ENCODE data around the gene PIGR.

PIGR gene

DNA sequence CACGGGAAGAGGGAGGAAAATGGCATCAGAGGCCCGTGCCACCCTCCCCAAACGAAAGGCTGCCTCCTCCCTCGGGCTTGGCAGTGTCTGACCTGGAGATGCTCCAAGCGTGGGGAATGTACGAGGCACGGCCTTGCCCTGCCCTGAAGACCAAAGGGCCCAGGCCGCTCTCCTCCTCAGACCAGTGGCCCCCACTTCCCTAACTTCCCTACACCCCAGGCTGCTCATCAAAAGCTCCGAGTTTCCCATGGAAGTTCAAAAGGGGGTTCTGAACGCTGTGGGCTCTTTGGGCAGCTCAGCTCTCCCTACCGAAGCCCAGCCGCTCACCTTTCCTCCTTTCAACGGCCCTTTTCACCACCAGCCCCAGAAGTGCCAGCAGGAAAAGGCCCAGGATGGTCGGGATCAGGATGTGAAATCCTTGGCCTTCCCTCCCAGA, 36.4 kb downstream of the PIGR start:
- DNase-seq (ENCODE audit: low read depth in 2 of 2) = no peak

GRCh38 chr1:206909161-206909882, 36.9 kb downstream of the PIGR start:
- no peak for DNase-seq (ENCODE audit: low read depth in 2 of 2)

- no peak for DNase-seq (ENCODE audit: low read depth in 2 of 2)
Measured at GRCh38 chr1:206908038-206908437, 38.2 kb downstream of the PIGR start.

DNA sequence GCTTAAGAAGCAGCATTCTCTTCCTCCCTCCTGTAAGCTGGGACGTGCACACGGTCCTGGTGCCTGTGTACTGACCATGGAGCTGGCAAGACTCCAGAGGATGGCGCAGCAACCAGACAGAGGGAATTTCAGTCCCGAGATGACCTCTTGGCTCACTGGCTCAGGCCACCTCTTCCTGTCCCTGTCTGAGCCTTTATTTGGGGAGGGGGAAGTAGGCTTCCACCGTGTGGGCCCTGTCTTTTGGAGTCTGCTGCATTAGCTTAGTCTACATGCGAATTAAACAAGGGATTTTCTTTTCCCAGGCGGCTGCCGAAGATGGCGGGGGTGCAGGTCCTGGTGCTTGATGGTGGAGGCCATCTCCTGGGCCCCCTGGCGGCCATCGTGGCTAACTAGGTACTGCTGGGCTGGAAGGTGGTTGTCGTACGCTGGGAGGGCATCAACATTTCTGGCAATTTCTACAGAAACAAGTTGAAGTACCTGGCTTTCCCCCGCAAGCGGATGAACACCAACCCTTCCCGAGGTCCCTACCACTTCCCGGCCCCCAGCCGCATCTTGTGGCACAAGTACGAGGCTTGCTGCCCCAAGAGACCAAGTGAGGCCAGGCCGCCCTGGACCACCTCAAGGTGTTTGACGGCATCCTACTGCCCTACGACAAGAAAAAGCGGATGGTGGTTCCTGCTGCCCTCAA, 38.8 kb downstream of the PIGR start:
- DNase-seq (ENCODE audit: low read depth in 2 of 2) = no peak

DNA sequence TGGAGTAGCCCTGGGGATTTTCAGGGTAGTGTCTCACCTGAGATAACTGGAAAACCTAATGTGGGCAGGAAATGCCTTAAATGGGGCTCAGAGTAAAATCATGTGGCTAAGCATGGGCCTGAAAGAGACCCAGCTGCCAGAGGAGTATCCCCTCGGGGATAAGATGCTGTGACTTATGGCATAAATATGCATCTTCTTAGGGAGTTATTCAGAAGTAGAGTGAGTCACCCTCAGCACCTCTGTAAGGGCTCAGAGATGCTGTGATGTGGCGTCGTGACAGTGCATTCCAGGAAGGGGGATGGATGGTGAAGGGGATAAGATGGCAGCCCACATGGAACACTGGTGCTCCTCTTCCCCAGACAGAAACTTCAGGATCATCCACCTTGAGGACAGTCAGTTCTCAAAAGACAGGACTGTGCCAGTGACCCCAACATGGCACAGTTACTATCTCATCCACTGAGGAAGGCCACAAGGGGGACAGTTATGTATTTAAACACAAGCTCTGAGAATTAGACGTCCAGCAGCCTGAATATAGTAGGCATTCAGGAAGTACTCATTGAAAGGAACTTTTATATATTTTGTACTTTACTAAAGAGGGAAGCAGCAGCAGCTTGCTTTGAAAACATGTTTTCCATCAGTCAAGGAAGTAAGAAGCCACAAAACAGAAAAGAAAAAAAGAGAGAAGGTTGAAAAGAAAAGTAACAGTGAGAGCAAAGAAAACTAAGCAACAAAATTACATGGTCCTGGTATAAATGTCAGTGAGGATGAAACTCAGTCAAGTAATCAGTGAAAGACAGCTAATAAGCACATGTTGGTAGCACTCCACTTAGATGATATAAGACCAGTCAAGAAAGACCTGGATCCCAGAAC, 40.7 kb downstream of the PIGR start:
- DNase-seq (ENCODE audit: low read depth in 2 of 2) = peak; percentile 87 to 89

DNA sequence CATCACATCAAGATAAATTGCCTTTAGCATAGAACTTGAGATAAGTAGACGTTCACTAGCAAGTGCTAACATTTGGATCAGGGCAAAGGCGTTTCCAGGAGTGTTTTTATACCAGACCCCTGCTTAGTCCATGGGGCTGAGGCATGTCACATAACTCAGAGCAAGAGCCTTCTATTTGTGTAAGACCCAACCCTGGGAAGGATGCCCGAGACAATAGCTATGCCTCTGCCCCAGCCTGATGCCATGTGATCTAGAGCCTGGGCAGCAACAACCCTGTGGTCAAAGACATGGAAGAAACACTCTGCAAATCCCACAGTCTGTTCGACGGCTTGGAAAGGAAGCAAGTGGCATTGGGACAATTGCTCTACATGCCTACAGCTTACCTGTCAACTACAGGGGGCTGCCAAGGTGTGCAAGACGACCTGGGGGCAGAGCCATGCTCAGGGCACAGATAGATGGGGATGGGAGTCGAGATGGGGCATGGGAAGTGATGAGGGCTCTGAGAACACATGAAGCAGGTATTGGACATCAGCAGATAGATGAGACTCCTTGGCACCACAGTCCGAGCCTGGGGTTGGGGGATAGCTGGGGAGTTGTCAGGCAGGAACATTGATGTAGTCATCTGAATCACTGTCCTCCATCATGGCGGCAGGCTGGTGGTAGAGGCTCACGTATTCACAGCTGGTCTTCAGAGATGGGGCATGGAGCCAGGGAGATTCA, 41.7 kb downstream of the PIGR start:
- no peak for DNase-seq (ENCODE audit: low read depth in 2 of 2)

GRCh38 chr1:206903687-206904086, 42.6 kb downstream of the PIGR start:
- no peak for DNase-seq (ENCODE audit: low read depth in 2 of 2)

DNA sequence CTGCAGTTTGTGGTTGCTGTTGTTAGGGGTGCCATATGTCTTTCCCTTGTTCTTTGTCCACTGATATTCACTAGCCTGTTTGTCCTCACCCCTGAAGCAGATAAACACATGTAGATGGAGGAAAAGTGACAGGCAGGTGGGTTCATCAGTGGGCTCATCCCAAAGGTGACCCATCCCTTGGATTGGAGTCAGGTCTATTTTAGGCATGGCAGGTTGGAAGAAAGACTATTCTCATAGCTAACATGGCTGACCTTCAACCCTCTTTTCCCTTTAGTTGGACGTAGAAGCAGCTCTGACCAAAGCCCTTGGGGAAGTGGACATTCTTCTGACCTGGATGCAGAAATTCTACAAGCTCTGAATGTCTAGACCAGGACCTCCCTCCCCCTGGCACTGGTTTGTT, 43.6 kb downstream of the PIGR start:
- DNase-seq (ENCODE audit: low read depth in 2 of 2) = no peak

GRCh38 chr1:206901944-206902343, 44.3 kb downstream of the PIGR start:
- DNase-seq (ENCODE audit: low read depth in 2 of 2) = no peak

DNA sequence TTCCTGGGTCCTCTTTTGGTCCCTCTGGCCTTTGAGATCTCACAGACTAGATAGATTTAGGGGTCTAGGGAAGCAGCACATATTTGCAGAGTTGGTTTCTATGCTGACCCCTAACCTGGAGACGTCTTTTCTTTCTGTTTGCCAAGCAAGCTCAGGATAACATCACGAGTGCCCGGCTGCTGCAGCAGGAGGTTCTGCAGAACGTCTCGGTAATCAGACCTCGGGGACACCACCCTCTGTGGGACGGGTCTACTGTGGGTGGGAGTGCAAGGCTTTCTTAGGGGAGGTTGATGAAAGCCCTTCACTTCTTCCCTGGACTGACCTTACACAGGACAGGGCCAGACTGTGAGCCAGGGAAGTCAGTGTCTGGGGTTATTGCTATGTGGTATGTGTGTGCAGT, 46.1 kb downstream of the PIGR start:
- no peak for DNase-seq (ENCODE audit: low read depth in 2 of 2)

GRCh38 chr1:206899717-206900116, 46.5 kb downstream of the PIGR start:
- DNase-seq (ENCODE audit: low read depth in 2 of 2) = no peak

- DNase-seq (ENCODE audit: low read depth in 2 of 2) = no peak
Measured at GRCh38 chr1:206898915-206899431, 47.3 kb downstream of the PIGR start.

GRCh38 chr1:206898089-206898914, 48.0 kb downstream of the PIGR start:
- no peak for DNase-seq (ENCODE audit: low read depth in 2 of 2)

- DNase-seq (ENCODE audit: low read depth in 2 of 2) = no peak
Measured at GRCh38 chr1:206897175-206897574, 49.1 kb downstream of the PIGR start, which contains the start of gene IL24. Gene IL24, plus strand, starts transcription at chr1:206897443. Its CDS starts 390 bp downstream, at chr1:206897833.

- no peak for DNase-seq (ENCODE audit: low read depth in 2 of 2)
Measured at GRCh38 chr1:206896261-206896660, 50.0 kb downstream of the PIGR start.

DNA sequence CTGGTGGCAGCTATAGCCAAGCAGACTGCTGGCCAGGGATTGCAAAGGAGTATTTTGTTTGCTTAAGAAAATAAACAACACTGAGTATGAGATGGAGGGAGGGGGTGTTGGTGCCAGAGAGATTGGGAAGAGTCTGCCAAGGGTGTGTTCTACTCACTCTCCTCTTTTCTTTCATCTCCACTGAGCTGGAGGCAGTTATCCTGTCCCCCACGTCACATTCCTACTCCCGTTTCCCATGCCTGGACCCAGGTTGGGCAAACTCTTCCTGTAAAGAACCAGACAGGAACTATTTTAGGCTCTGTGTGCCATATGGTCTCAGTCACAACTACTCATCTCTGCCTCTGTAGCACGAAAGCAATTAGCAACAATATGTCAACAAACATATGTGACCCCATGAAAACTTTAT, 50.4 kb downstream of the PIGR start:
- DNase-seq (ENCODE audit: low read depth in 2 of 2) = no peak

GRCh38 chr1:206895325-206895724, 50.9 kb downstream of the PIGR start:
- no peak for DNase-seq (ENCODE audit: low read depth in 2 of 2)

GRCh38 chr1:206893380-206893779, 52.9 kb downstream of the PIGR start:
- no peak for DNase-seq (ENCODE audit: low read depth in 2 of 2)

- no peak for DNase-seq (ENCODE audit: low read depth in 2 of 2)
Measured at GRCh38 chr1:206892351-206892984, 53.8 kb downstream of the PIGR start.

DNA sequence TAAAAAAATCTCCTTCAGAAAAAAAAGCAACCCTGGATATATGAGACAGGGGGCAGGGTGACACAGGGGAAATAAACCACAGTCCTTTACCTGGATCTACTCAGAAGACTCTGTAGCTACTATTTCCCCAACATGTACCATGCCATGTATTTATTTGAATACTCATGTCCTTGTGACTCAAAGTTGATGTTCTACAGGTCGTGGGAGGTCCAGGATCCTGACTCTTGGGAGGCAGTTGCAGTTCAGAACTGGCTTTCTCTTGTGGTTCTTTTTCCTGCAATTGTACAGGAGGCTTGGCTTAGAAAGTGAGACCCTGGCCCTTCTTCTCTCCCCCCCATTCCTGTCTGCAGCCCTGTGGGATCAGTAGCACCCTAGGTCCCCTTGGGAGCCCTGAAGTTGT, 54.9 kb downstream of the PIGR start:
- DNase-seq (ENCODE audit: low read depth in 2 of 2) = no peak
